Eye (tissue), 1 donor: ENCODE data around the gene TEX48.

Experiments used
- DNase-seq: peaks from one replicate; pipeline ENCODE4 v3.0.0-alpha.2; 2015

Gene TEX48, protein sequence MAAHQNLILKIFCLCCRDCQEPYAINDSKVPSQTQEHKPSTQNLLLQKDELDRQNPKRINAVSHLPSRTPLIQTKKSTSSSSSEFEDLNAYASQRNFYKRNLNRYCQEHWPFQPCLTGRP

GRCh38 chr9:114681594-114682332, at the start of gene TEX48:
Gene TEX48 (minus strand): TSS chr9:114682192. CDS start chr9:114671723, 10,469 bp downstream.
- DNase-seq, result peak; percentile 67

DNA sequence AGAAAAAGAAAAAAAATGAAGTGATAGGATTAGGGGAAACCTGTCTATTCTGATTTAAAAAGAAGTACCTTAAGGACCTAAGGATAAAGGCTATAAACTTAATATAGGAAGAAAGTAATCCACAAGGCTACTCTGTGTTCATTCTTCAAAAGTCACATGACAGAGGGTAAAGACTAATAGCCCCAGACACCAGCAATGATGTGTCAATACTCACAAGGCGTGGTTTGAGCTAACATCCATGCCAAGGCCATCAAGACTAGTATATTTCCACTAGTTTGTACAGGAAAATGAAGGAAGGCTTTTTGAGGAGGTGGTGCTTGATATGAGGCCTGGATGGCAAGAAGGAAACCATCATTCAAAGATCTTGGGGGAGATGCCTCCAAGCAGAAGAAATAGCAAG, 49.7 kb upstream of the TEX48 start:
- no peak for DNase-seq

- DNase-seq, result no peak
These were observed 47.7 kb upstream of the TEX48 start for GRCh38 chr9:114729706-114730105.

GRCh38 chr9:114725930-114726329, 43.9 kb upstream of the TEX48 start:
- DNase-seq, result no peak

GRCh38 chr9:114724744-114725143, 42.8 kb upstream of the TEX48 start:
- DNase-seq, result no peak

GRCh38 chr9:114723931-114724330, 41.9 kb upstream of the TEX48 start:
- no peak for DNase-seq

DNA sequence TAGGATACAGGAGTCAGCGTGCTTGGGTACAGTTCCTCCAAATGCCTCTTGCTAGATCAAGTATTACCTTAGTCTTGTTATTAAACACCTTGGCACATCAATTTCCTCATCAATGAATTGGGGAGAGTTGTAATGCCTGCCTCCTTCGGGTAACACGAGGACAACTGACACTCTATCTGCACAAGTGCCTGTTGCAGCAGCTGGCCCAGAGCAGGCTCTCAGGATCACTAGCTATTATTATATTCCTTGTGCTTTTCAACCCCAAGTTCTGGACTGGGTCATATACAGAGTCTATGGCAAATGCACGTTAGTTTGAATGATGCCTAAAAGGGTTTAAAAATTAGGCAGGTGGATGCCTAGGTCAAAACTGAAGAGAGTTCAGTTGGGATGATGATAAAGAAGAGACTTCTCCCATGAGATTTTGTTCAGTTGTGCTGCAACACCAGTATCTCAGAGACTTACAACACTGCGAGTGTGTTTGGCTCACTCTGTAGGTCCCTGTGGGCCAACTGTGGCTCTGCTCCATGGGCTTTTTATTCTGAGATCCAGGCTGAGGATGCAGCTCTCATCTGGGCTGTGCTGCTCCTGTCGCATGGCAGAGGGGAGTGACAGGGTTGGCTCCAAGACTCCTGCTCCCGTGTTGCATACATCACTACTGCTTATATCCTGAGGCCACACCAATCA, 41.1 kb upstream of the TEX48 start:
- DNase-seq, result no peak

- no peak for DNase-seq
These were observed 40.2 kb upstream of the TEX48 start for GRCh38 chr9:114722081-114722621.

DNA sequence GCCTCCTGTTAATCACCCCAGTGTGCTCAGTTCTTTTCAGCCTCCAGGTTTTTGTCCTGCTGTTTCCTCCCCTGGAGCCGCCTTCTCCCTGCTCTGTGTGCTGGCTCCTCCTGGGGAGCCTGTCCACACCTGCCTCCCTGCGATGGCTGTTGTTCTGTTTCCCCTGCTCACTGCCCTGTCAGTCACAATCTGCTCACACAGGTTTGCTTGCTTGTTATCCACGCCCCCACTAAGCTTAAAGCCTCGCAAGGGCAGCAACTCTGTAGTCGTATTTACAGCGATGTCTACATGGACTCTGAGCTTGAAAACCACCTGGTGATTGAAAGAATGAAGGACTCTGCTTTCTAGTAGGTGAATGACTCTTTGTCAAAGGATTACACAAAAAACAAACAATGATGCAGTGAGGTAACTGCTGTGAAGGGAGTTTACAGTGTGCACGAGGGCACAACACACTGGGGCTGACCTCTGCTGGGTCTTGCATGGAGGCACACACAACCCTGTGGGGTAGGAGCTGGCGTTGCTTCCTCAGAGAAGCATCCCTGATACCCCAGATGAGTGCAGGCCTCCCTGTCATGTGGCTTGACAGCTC, 39.6 kb upstream of the TEX48 start:
- DNase-seq, result peak; percentile 55

- no peak for DNase-seq
These were observed 38.2 kb upstream of the TEX48 start for GRCh38 chr9:114720086-114720676.

GRCh38 chr9:114719290-114719689, 37.3 kb upstream of the TEX48 start:
- no peak for DNase-seq

DNA sequence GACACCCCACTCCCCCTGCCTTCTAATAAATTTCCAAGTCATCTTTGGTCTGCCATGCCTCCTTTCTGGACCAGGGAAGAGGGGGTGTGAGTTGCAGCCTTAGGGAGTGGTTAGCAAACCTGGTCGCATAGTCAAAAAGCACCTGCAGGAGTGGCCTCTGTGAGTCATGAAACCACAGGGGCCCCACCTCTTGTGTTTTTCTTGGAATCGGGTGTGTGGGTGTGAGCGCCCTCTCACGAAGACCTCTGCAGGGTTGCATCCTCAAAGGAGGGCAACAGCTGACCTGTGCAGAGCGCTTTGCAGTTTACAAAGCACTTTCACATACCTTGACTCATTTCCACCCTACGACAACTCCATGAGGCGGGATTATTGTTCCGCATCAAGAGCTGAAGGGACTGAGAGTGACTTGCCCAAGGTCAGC, 36.8 kb upstream of the TEX48 start:
- DNase-seq, result no peak

- no peak for DNase-seq
These were observed 36.0 kb upstream of the TEX48 start for GRCh38 chr9:114717908-114718486.

GRCh38 chr9:114709636-114710035, 27.6 kb upstream of the TEX48 start:
- DNase-seq, result no peak

- no peak for DNase-seq
These were observed 24.7 kb upstream of the TEX48 start for GRCh38 chr9:114706711-114707110.

GRCh38 chr9:114701988-114702387, 20.0 kb upstream of the TEX48 start:
- no peak for DNase-seq

- DNase-seq, result no peak
These were observed 16.0 kb upstream of the TEX48 start for GRCh38 chr9:114697951-114698351.

DNA sequence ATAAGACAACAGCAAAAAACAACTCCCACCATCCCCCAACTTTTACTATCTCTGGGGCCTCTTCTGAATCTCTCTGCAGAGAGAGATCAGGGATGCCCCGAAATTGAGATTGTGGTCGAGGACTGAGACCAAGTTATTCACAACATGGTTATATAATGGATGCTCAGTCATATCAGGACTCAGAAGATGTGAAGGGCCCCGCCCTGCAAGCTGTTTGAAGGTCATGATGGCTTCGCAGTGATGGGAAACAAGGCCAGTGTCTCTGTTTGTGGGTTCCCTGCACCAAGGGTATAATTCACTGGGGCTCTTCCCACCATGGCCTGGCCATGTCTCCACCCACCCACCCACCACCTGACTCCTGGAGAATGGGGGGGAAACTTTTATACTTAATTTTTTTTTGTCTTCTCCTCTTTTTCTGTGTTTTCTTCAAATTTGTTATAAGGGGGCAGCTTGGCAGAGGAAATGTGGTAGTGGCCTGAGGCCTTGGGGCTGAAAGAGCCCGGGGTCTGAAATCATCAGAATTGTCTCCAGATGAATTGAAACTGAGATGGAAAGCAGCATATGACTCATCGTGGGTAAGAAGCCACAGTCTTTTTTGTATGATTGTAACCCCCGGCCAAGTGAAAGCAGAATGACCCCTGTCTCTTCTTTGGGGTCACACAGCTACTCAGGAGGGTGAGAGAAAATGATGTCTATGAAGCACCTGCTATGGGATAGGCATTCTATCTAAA, 15.0 kb upstream of the TEX48 start:
- no peak for DNase-seq

GRCh38 chr9:114695948-114696347, 14.0 kb upstream of the TEX48 start:
- DNase-seq, result no peak

GRCh38 chr9:114694719-114695269, 12.8 kb upstream of the TEX48 start:
- no peak for DNase-seq

DNA sequence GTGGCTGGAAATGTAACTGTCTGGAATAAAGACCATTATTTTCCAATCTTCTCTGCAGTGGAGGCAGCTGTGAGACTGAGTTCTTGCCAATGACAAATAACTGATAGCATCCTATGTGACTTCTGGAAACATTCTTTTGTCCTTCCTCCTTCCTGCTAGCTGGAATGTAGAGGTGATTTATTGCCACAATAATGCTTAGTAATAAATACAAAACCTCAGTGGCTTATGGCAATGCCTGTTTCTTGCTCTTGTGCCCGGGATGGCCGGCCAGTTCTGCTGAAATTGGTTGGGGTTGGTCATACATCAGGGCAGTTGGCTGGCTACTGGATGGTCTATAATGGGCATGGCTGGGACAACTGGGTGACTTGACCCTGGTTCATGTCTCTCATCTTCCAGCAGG, 12.2 kb upstream of the TEX48 start:
- no peak for DNase-seq
